Spleen (tissue), 11 donors: ENCODE measurements around the gene ITFG1. TPM values are rescaled to one million over a fixed set of nuclear protein-coding genes. Genes with fewer than 3 reads are reported as not detected.
"Not testable (repeated sequence)": the region's sequence is repeated elsewhere in the genome, so short reads cannot be mapped to it uniquely, and the experiment has no call there.

Experiments
- DNase-seq: peaks from one replicate; pipeline ENCODE4 v3.0.0-alpha.2; 2020
- H3K27ac ChIP-seq, 8 donors: fragments of 200-600 bp; sonication (generic) in 7 of 8; 1 replicate in 4 of 8; 2 replicates in 4 of 8; pipeline versions ENCODE4 v1.5.0 to v1.8.0; 2016 to 2021; ENCODE audit warnings: inconsistent platforms in 4 of 8, mild to moderate bottlenecking in 4 of 8, moderate library complexity in 1 of 8
- H3K27me3 ChIP-seq, 7 donors: fragments of 200-600 bp; sonication (generic) in 6 of 7; replicated peaks in 1 of 7; 1 replicate in 4 of 7; 2 replicates in 3 of 7; pipeline versions ENCODE4 v1.5.0 to v1.8.0; 2016 to 2021; ENCODE audit warnings: inconsistent platforms in 3 of 7, mild to moderate bottlenecking in 1 of 7
- H3K36me3 ChIP-seq, 6 donors: fragments of 200-600 bp; sonication (generic) in 5 of 6; 1 replicate in 4 of 6; 2 replicates in 2 of 6; pipeline versions ENCODE4 v1.5.0 to v1.8.0; 2016 to 2021; ENCODE audit warnings: inconsistent platforms in 2 of 6
- H3K4me1 ChIP-seq, 6 donors: fragments of 200-600 bp; sonication (generic) in 5 of 6; 1 replicate in 3 of 6; 2 replicates in 3 of 6; pipeline versions ENCODE4 v1.5.0 to v1.8.0; 2016 to 2021; ENCODE audit warnings: inconsistent platforms in 3 of 6
- H3K4me3 ChIP-seq, 8 donors: fragments of 200-600 bp; sonication (generic) in 7 of 8; 1 replicate in 4 of 8; 2 replicates in 4 of 8; pipeline versions ENCODE4 v1.5.0 to v1.8.0; 2016 to 2021; ENCODE audit warnings: inconsistent platforms in 4 of 8, mild to moderate bottlenecking in 4 of 8, moderate library complexity in 2 of 8
- H3K9me3 ChIP-seq, 8 donors: fragments of 200-600 bp; sonication (generic) in 7 of 8; 1 replicate in 4 of 8; 2 replicates in 4 of 8; pipeline versions ENCODE4 v1.5.0 to v1.8.0; 2016 to 2021; ENCODE audit warnings: inconsistent platforms in 4 of 8
- CTCF ChIP-seq, 11 experiments: fragments of 200-600 bp in 7 of 11; fragments of 450-650 bp in 4 of 11; sonication (generic) in 4 of 11; IDR thresholded peaks in 8 of 11; conservative IDR thresholded peaks in 3 of 11; 1 replicate in 7 of 11; 2 replicates in 4 of 11; pipeline versions ENCODE4 v1.4.0 to v1.8.0; 2016 to 2021; ENCODE audit warnings: antibody characterized with exemption in 11 of 11, inconsistent platforms in 4 of 11, mild to moderate bottlenecking in 1 of 11
- POLR2A ChIP-seq, 3 donors: fragments of 450-650 bp; IDR thresholded peaks; one replicate each; pipeline ENCODE4 v1.5.1; 2017; ENCODE audit warnings: antibody characterized with exemption in 3 of 3, mild to moderate bottlenecking in 1 of 3
- POLR2AphosphoS5 ChIP-seq, 3 donors: sonication (generic); formaldehyde crosslinking; IDR thresholded peaks; one replicate each; pipeline ENCODE4 v1.5.1; 2017; ENCODE audit warnings: antibody characterized with exemption in 3 of 3
- WGBS, 5 donors: extraction: QIAGEN DNeasy Blood & Tissue Kit in 3 of 5; methylation state at CpG; one replicate each; pipeline versions ENCODE4 v1.1.5 to v1.1.7; 2013 to 2018; 5-methylcytosine and 5-hydroxymethylcytosine counted together
- intact Hi-C: fragments of 100-400 bp; cut with DNase I; formaldehyde crosslinking; loops from one replicate; pipeline ENCODE4 v1.15.0; 2023; ENCODE audit warnings: low total_unique reads
- polyA plus RNA-seq, 3 donors: library from polyadenylated mRNA; stranded (reverse); fragments of 200-250 nt; gene quantifications; one replicate each; pipeline ENCODE4 v1.2.1, GENCODE V29; 2013
- total RNA-seq, 7 donors: library from RNA; depleted of rRNA in 3 of 7; stranded (reverse); fragments of >200 nt in 3 of 7; fragmentation: NEBNext Ultra II Directional in 4 of 7; extraction: Animal tissue kit (Norgen Biotek cat#: 25700) in 4 of 7; gene quantifications; one replicate each; pipeline versions ENCODE4 v1.1.0 to v1.2.1, GENCODE V29; 2016 to 2021
- donor health status: healthy with polysubstance abuse.
- donor health status: DM: no; HTN: no; CAD: no; lungs with moderate emphysema.
- donor health status: DM: no; HTN: no; CAD: no.
- donor health status: Bipolar disorder and iron deficiency.
- donor health status: healthy.
- donor health status: DM: no; HTN: no; CAD: no.
- donor health status: DM: yes; HTN: yes; CAD: no.

The ITFG1 gene
- total and polyA plus RNA-seq, 10 donors = 9.0 to 62.3 (median 47.6) TPM

- Histone ChIP-seq H3K4me1 (no peaks in the 10 kb centered on the region), H3K27ac (no peak overlapping the region), H3K27me3 (no peaks in the 10 kb centered on the region), H3K36me3 (peaks cover 0 to 61% (median 24%) of the 10 kb centered on the region in 6 donors), H3K4me3 (no peak overlapping the region), H3K9me3 (peaks cover 0 to 8% (median 0%) of the 10 kb centered on the region in 8 donors)
- intact Hi-C loops = no loop called here
- WGBS, 5 donors = 88 to 99% (median 93%) methylated on average over 2 of the region's 2 CpGs
- no peak for DNase-seq
- TF ChIP-seq CTCF (IDR thresholded peaks at IDR 0.05 in 8 of 11, conservative IDR thresholded peaks at IDR 0.05 in 3 of 11) (no peak), POLR2A (IDR thresholded peaks at IDR 0.05) (no peak), POLR2AphosphoS5 (IDR thresholded peaks at IDR 0.05) (no peak)
Measured at GRCh38 chr16:47213761-47214440, 247.0 kb downstream of the ITFG1 start.

- intact Hi-C loops = no loop called here
- no peak overlapping the region for H3K4me3 ChIP-seq
- no peaks in the 10 kb centered on the region for H3K4me1 ChIP-seq
- 83 to 92% (median 90%) methylated on average over 4 of the region's 4 CpGs for WGBS, 5 donors
- TF ChIP-seq POLR2AphosphoS5 (IDR thresholded peaks at IDR 0.05) (no peak), POLR2A (IDR thresholded peaks at IDR 0.05) (no peak), CTCF (IDR thresholded peaks at IDR 0.05 in 8 of 11, conservative IDR thresholded peaks at IDR 0.05 in 3 of 11) (no peak)
- H3K27ac ChIP-seq = no peak overlapping the region
- no peaks in the 10 kb centered on the region for H3K27me3 ChIP-seq
- H3K9me3 ChIP-seq = no peaks in the 10 kb centered on the region
- H3K36me3 ChIP-seq = peaks cover 0 to 41% (median 4%) of the 10 kb centered on the region in 6 donors
- DNase-seq = no peak
Measured at GRCh38 chr16:47211218-47211617, 249.6 kb downstream of the ITFG1 start.

- H3K27me3 ChIP-seq = no peaks in the 10 kb centered on the region
- H3K4me3 ChIP-seq = no peak overlapping the region
- no peaks in the 10 kb centered on the region for H3K9me3 ChIP-seq
- 87 to 96% (median 90%) methylated on average over 4 of the region's 4 CpGs for WGBS, 5 donors
- H3K36me3 ChIP-seq = peaks cover 0 to 9% (median 0%) of the 10 kb centered on the region in 6 donors
- no peak overlapping the region for H3K27ac ChIP-seq
- DNase-seq = no peak
- H3K4me1 ChIP-seq = no peaks in the 10 kb centered on the region
- intact Hi-C loops = no loop called here
- TF ChIP-seq POLR2A (IDR thresholded peaks at IDR 0.05) (no peak), POLR2AphosphoS5 (IDR thresholded peaks at IDR 0.05) (no peak), CTCF (IDR thresholded peaks at IDR 0.05 in 8 of 11, conservative IDR thresholded peaks at IDR 0.05 in 3 of 11) (no peak)
Measured at GRCh38 chr16:47204736-47205504, 255.9 kb downstream of the ITFG1 start.

- H3K27ac ChIP-seq, H3K9me3 ChIP-seq, H3K36me3 ChIP-seq, H3K27me3 ChIP-seq, H3K4me1 ChIP-seq, DNase-seq, intact Hi-C loops, H3K4me3 ChIP-seq: not testable (repeated sequence)
- WGBS, 5 donors = 94 to 97% (median 96%) methylated on average over 4 of the region's 4 CpGs
Measured at GRCh38 chr16:47203433-47203832, 257.4 kb downstream of the ITFG1 start.
